GM12801 (cell line): ENCODE data around the gene MRPS10.

Experiments used
- TF ChIP-seq, protein P1 (sequence below): IDR thresholded peaks from one replicate; pipeline ENCODE4 v1.5.1; 2011; ENCODE audit warnings: control low read depth; ENCODE audit not compliant: insufficient read length; ENCODE audit errors: extremely low read depth

Gene MRPS10

DNA sequence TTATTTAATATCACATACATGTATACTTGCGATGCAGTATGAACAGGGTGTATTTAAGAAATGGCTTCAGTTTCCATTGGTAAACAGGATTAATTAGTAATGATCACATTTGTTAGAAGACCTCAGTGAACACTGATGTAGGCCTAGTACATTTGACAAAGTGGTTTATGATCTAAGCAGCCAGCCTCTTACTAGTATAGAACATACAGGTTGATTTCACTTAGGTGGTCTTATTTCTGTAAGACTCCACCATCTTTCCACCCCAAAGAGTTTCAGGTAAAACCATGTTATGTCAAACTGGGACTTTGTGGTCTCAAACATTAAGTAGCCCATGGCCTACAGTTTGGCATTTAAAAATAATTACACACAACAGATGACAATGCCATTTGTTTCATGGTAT is 20.2 kb upstream of the MRPS10 start:
- TF ChIP-seq, protein P1, sequence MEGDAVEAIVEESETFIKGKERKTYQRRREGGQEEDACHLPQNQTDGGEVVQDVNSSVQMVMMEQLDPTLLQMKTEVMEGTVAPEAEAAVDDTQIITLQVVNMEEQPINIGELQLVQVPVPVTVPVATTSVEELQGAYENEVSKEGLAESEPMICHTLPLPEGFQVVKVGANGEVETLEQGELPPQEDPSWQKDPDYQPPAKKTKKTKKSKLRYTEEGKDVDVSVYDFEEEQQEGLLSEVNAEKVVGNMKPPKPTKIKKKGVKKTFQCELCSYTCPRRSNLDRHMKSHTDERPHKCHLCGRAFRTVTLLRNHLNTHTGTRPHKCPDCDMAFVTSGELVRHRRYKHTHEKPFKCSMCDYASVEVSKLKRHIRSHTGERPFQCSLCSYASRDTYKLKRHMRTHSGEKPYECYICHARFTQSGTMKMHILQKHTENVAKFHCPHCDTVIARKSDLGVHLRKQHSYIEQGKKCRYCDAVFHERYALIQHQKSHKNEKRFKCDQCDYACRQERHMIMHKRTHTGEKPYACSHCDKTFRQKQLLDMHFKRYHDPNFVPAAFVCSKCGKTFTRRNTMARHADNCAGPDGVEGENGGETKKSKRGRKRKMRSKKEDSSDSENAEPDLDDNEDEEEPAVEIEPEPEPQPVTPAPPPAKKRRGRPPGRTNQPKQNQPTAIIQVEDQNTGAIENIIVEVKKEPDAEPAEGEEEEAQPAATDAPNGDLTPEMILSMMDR = no peak

- TF ChIP-seq, protein P1 = no peak
These were observed 19.2 kb upstream of the MRPS10 start for GRCh38 chr6:42236682-42237473.

DNA sequence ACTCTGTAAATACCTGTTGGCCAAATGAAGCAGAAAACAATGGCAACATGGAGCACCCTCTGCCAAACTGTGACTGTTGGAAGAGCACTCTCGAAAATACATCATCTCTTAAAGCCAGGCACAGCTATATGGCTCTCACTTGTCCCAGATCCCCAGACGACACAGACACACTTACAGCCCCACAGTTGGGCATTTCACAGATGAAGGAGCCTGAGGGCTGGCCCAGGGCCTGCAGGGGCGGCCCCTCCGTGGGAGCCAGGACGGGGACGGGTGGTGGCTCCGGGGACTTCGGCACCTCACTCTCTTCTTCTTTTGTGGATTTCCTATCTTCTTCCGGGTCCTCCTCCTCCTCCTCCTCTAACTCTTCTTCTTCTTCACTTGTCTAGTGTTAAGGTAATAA is 18.4 kb upstream of the MRPS10 start:
- TF ChIP-seq, protein P1 = no peak

GRCh38 chr6:42232035-42232434 is 14.4 kb upstream of the MRPS10 start:
- TF ChIP-seq, protein P1 = no peak

DNA sequence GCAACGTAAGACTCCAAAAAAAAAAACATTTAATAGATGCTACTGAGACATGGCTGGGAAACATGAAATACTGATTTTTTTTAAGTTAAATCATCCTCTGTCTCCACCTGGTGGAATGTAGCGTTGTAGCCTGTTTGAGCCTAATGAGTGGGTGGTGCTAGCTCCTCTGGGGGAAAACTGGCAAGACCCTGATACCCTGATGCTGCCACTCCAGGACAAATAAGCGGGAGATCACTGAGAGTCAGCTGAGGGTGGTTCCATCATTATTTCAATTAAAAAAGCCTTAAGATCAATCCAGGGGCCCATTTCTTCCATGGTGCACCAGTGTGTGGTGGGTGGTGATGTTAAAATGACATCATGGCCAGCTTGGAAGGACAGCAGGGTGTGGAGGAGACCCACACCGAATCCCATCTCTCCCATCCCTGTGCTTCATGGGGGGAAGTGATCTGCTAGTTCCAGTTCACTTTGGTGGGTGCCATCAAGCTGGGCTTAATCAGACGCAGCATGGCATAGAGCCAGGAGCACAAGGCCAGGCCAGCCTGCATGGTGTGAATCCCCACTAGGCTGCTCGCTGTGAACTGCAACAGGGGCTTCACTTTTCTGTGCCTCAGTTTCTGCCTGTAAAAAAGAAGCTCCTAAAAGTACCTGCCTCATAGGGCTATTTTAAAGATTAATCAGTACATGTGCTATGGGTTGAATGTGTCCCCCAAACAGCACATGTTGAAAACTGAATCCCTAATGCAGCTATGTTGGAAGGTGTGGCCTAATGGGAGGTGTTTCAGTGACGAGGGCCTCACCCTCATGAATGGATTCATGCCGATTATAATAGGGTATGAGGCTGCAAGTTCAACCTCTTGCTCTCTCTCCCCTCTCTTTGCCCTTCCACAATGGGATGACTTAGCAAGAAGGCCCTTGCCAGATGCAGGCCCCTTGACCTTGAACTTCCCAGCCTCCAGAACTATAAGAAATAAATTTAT is 13.0 kb upstream of the MRPS10 start:
- TF ChIP-seq, protein P1 = no peak

- TF ChIP-seq, protein P1 = no peak
These were observed 12.0 kb upstream of the MRPS10 start for GRCh38 chr6:42229506-42230119.

DNA sequence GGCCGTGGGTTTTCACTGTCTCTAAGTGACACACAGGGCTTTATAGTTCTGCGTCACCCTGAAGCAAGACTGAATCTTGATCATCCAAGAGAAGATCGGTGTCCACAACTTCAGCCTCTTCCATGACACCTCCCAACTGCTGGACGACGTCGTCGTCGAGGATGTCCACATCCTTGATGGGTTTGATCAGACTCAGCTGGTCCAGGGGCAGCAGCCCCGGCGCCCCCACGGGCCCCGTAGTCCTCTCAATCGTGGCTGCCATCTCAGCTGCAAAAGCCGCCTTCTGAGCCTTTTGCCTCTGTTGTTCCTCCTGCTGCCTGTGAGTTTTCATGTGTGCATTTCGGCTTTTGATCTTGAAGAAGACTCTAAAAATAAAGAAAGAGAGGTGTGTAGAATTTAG is 10.6 kb upstream of the MRPS10 start:
- TF ChIP-seq, protein P1 = no peak
